Vagina (tissue), 2 donors: ENCODE results near the gene PIGN.

ENCODE experiments used
- POLR2A ChIP-seq, 2 donors: fragments of 450-650 bp; IDR thresholded peaks; one replicate each; pipeline ENCODE4 v1.6.1; 2017; ENCODE audit warnings: antibody characterized with exemption in 2 of 2, mild to moderate bottlenecking in 2 of 2, moderate library complexity in 2 of 2
- POLR2AphosphoS5 ChIP-seq, 2 donors: sonication (generic); formaldehyde crosslinking; IDR thresholded peaks; one replicate each; pipeline ENCODE4 v1.9.0; 2017; ENCODE audit warnings: antibody characterized with exemption in 2 of 2, mild to moderate bottlenecking in 2 of 2, low read depth in 1 of 2; ENCODE audit not compliant: insufficient read depth in 1 of 2
- TF ChIP-seq, protein P1 (sequence below), 3 experiments: fragments of 450-650 bp in 2 of 3; fragments of 200-600 bp in 1 of 3; sonication (generic) in 1 of 3; IDR thresholded peaks; one replicate each; pipeline ENCODE4 v1.5.1; 2017 to 2019; ENCODE audit warnings: antibody characterized with exemption in 3 of 3, mild to moderate bottlenecking in 2 of 3, moderate library complexity in 2 of 3

DNA sequence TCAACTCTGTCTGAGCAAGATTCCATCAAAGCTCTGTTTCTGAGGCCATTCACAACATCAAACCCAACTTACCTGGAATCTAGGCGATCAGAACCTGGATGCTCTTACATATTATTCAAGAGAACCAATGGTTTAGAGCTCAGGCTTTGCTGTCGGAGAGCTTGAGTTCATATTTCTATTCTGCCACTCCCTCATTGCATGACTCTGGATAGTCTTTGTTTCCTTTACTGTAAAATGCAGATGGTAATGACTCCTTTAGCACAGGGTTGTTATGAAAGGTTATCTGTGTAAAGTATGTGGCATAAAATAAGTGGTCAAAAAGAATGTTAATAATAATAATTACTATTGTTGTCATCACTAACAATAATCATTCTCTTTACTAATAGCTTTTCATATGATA, 12.8 kb upstream of the PIGN start:
- TF ChIP-seq POLR2A (IDR thresholded peaks at IDR 0.05) (no peak), POLR2AphosphoS5 (IDR thresholded peaks at IDR 0.05; ENCODE audit: insufficient read depth in 1 of 2, low read depth in 1 of 2) (no peak)
- TF ChIP-seq, protein P1, sequence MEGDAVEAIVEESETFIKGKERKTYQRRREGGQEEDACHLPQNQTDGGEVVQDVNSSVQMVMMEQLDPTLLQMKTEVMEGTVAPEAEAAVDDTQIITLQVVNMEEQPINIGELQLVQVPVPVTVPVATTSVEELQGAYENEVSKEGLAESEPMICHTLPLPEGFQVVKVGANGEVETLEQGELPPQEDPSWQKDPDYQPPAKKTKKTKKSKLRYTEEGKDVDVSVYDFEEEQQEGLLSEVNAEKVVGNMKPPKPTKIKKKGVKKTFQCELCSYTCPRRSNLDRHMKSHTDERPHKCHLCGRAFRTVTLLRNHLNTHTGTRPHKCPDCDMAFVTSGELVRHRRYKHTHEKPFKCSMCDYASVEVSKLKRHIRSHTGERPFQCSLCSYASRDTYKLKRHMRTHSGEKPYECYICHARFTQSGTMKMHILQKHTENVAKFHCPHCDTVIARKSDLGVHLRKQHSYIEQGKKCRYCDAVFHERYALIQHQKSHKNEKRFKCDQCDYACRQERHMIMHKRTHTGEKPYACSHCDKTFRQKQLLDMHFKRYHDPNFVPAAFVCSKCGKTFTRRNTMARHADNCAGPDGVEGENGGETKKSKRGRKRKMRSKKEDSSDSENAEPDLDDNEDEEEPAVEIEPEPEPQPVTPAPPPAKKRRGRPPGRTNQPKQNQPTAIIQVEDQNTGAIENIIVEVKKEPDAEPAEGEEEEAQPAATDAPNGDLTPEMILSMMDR (IDR thresholded peaks at IDR 0.05): no peak
